Loucy (cell line): ENCODE results near the gene LRPPRC.

Experiments
- CTCF ChIP-seq: fragments of 200-600 bp; sonication (generic); conservative IDR thresholded peaks from 2 replicates; pipeline ENCODE4 v1.5.1; 2014; ENCODE audit warnings: mild to moderate bottlenecking, antibody characterized with exemption, low read length
- EZH2phosphoT487 ChIP-seq: fragments of 200-600 bp; IDR thresholded peaks from 2 replicates; pipeline ENCODE4 v1.6.1; 2018; ENCODE audit warnings: antibody characterized with exemption, mild to moderate bottlenecking, moderate library complexity, borderline replicate concordance

GRCh38 chr2:43840965-43841364, 154.8 kb downstream of the LRPPRC start:
- TF ChIP-seq CTCF (no peak), EZH2phosphoT487 (no peak)
